ENCODE results near the gene TENT5C.
A peak's percentile ranks its signal among the peaks of the same experiment; 100 is the strongest.

Gene TENT5C

DNA sequence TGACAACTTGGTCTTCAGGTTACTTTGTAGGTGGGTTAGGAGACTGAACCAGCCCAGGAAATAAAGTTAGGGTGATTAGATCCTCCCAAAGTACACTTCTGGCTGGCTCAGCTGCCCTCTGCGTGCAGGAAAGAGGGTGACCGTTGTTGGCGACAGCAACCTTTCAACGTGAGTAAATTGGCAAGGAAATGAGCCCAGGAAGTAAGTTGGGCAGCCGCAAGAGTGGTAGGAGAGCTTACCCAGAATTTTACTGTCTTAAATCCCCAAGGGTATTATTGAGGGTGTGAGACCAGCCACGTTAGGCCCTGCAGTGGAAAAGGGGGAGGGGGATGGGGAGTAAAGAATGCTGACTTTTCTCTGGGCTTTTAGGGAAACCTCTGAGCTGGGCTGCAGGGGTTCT is 1.6 kb downstream of the TENT5C start:
- TF ChIP-seq, protein P1, sequence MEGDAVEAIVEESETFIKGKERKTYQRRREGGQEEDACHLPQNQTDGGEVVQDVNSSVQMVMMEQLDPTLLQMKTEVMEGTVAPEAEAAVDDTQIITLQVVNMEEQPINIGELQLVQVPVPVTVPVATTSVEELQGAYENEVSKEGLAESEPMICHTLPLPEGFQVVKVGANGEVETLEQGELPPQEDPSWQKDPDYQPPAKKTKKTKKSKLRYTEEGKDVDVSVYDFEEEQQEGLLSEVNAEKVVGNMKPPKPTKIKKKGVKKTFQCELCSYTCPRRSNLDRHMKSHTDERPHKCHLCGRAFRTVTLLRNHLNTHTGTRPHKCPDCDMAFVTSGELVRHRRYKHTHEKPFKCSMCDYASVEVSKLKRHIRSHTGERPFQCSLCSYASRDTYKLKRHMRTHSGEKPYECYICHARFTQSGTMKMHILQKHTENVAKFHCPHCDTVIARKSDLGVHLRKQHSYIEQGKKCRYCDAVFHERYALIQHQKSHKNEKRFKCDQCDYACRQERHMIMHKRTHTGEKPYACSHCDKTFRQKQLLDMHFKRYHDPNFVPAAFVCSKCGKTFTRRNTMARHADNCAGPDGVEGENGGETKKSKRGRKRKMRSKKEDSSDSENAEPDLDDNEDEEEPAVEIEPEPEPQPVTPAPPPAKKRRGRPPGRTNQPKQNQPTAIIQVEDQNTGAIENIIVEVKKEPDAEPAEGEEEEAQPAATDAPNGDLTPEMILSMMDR (conservative IDR thresholded peaks at IDR 0.05; ENCODE audit: low read depth, low read length), result no peak
- H3K4me3 ChIP-seq (ENCODE audit: low read length), result peak overlapping the region; percentile 79
- no peak for DNase-seq (ENCODE audit: low read depth)

- TF ChIP-seq, protein P1 (conservative IDR thresholded peaks at IDR 0.05; ENCODE audit: low read depth, low read length), result no peak
- H3K4me3 ChIP-seq (ENCODE audit: low read length), result peak overlapping the region; percentile 79
- DNase-seq (ENCODE audit: low read depth), result no peak
Measured at GRCh38 chr1:117608115-117608615, 2.3 kb downstream of the TENT5C start.

GRCh38 chr1:117608758-117609157 is 2.9 kb downstream of the TENT5C start:
- no peak for DNase-seq (ENCODE audit: low read depth)

DNA sequence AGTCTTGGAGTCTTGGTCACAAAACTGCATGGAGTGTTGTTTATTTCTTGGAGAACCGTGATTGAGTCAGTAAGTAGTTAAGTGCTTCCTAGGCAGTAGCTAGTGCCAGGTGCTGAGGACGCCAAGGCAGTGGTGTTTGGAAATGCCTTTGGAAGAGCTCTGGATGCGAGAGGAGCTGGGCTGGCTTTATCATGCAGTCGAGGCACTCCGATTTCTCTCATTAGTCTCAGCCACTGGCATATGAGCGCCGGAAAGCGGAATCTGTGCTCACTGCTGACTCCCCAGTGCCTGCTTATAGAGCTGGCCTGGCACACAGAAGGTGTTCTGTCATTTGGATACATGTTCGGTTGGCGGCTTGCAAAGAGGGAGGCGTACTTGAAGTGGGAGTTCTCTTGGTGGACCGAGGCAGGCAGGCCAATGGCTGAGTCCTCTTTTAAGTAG is 3.6 kb downstream of the TENT5C start:
- H3K4me3 ChIP-seq (ENCODE audit: low read length), result no peak overlapping the region
- DNase-seq (ENCODE audit: low read depth), result no peak
- TF ChIP-seq, protein P1 (conservative IDR thresholded peaks at IDR 0.05; ENCODE audit: low read depth, low read length), result no peak

More at GRCh38 chr1:117608758-117609157, 2.9 kb downstream of the TENT5C start:
- no peak overlapping the region for H3K4me3 ChIP-seq (ENCODE audit: low read length)
- TF ChIP-seq, protein P1 (conservative IDR thresholded peaks at IDR 0.05; ENCODE audit: low read depth, low read length), result no peak

DNA sequence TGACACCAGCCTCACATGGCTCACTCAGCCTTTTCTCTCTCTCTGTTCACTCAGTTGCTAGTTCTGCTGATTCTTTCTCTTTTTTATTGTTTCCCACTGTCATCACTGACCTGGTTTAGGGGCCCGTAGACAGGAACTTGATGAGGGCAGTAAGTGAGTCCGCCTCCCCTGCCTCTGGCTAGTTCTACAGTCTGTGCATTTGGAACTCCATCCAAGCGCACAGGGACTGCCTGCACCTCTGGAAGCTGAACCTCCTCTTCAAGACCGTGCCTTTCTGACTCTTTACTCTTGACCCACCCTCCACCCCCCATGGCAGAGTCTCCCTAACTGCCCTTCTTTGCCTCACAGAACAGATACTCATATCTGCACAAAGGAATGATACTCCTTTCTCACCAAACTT is 4.2 kb downstream of the TENT5C start:
- no peak for DNase-seq (ENCODE audit: low read depth)
- TF ChIP-seq, protein P1 (conservative IDR thresholded peaks at IDR 0.05; ENCODE audit: low read depth, low read length), result no peak
- no peak overlapping the region for H3K4me3 ChIP-seq (ENCODE audit: low read length)

DNA sequence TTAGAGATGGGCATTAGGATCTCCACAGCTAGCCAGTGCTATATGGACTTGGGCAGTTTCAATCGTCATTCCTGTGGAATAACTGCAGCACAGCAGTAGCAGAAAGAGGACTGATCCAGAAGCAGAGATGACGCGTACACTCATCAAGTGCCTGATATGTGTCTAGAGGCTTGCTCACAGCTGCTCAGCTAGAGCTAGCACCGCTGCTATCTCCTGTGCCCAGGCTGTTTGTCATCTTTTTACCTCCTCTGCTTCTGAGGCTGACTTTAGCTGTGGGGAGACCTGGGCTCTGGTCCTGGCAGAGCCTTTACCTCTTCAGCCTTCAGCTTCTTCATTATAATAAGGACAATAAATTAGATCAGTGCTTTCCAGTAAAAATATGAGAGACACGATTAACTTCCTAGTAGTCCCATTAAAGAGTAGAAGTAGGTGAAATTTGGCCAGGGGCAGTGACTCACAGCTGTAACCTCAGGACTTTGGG is 5.3 kb downstream of the TENT5C start:
- no peak overlapping the region for H3K4me3 ChIP-seq (ENCODE audit: low read length)
- no peak for DNase-seq (ENCODE audit: low read depth)
- TF ChIP-seq, protein P1 (conservative IDR thresholded peaks at IDR 0.05; ENCODE audit: low read depth, low read length), result no peak

DNA sequence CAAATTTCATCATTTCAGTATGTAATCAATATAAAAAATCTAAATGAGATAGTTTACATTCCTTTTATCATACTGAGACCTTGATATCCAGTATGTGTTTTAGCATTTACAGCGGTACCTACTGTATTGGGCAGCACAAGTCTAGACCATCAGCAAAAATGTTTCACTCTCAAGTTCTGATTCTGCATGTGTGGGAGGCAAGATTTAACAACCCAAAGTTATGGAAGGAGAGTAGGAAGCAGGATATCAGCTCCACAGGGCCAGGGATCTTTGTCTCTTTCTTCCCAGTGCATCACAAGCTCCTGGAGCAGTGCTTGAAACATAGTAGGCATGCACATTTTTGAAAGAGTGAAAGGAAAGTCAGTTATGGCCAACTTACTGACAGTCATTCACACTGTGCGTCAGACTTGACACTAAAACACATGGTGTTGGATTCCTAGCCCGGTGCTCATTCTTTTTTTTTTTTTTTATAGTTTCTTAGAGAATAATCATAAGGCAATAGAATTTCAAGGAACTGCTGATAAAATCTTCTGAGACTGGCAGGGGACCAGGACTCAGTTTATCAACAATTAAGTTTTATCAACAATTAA is 6.1 kb downstream of the TENT5C start:
- no peak for DNase-seq (ENCODE audit: low read depth)
- TF ChIP-seq, protein P1 (conservative IDR thresholded peaks at IDR 0.05; ENCODE audit: low read depth, low read length), result no peak
- H3K4me3 ChIP-seq (ENCODE audit: low read length), result no peak overlapping the region

All from retinal pigment epithelial cell (primary cell).